ENCODE measurements around the gene SMIM20.
A peak's percentile ranks its signal among the peaks of the same experiment; 100 is the strongest.

SMIM20 gene

DNA sequence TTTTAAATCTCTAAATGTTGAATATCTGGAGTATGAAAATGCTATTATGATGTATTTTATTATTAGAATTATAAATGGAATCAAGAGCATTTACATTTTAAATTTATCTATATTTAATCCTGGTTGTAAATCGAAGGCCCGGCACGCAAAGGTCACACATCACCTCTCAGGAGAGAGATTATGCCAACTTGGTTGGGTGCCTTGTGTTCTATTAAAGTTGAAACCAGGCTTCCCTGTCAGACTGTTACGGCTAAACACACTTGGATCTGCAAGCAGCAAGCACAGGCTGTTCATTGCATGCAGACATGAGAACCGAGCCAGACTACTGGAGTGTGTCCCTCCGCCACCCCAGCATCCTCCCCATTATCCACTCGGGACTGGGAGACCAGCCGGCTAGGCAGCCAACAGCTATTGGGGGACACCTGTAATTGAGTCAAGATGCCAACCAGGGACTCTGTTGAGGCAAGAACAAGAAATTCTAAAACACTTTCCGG lies 34.9 kb upstream of the SMIM20 start:
- Histone ChIP-seq H3K9me3 (ENCODE audit: control insufficient read depth in 2 of 2, low read length in 2 of 2) (no peaks in the 10 kb centered on the region), H3K9ac (ENCODE audit: low read depth in 1 of 2, low read length in 2 of 2) (no peak overlapping the region), H3K27ac (ENCODE audit: low read depth in 2 of 2, low read length in 2 of 2) (peak overlapping the region in 1 of 2 donors; percentile 53), H3K4me1 (ENCODE audit: control insufficient read depth in 2 of 2, insufficient read depth in 2 of 2, low read length in 2 of 2) (no peaks in the 10 kb centered on the region), H3K4me3 (ENCODE audit: low read length in 2 of 2) (no peak overlapping the region), H3K36me3 (ENCODE audit: control insufficient read depth in 2 of 2, insufficient read depth in 2 of 2, low read length in 2 of 2) (no peaks in the 10 kb centered on the region), H3K27me3 (ENCODE audit: control insufficient read depth in 2 of 2, insufficient read depth in 2 of 2, low read length in 2 of 2) (no peaks in the 10 kb centered on the region)

DNA sequence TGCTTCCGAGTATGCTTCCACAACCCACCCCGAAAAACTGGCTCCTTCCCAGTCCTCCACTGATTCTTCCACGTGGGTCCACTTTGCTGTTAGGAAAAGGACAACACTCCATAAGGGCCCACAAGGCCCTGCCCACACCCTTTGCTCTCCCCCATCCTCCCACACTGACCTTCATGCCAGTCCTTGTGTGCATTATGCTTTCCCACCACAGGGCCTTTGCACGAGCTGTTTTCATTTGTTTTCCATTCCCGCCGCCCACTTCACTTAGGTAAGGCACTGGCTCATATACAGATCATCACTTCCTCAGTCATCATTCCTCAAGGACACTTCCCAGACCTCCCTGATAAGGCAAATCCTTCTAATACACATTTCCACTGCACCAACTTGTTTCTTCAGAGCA lies 34.4 kb upstream of the SMIM20 start:
- no peaks in the 10 kb centered on the region for H3K9me3 ChIP-seq (ENCODE audit: control insufficient read depth in 2 of 2, low read length in 2 of 2)
- H3K9ac ChIP-seq (ENCODE audit: low read depth in 1 of 2, low read length in 2 of 2), result no peak overlapping the region
- H3K27ac ChIP-seq (ENCODE audit: low read depth in 2 of 2, low read length in 2 of 2), result peak overlapping the region in 1 of 2 donors; percentile 53
- H3K4me1 ChIP-seq (ENCODE audit: control insufficient read depth in 2 of 2, insufficient read depth in 2 of 2, low read length in 2 of 2), result no peaks in the 10 kb centered on the region
- H3K27me3 ChIP-seq (ENCODE audit: control insufficient read depth in 2 of 2, insufficient read depth in 2 of 2, low read length in 2 of 2), result no peaks in the 10 kb centered on the region
- H3K4me3 ChIP-seq (ENCODE audit: low read length in 2 of 2), result no peak overlapping the region
- no peaks in the 10 kb centered on the region for H3K36me3 ChIP-seq (ENCODE audit: control insufficient read depth in 2 of 2, insufficient read depth in 2 of 2, low read length in 2 of 2)

GRCh38 chr4:25879991-25880651 lies 33.9 kb upstream of the SMIM20 start:
- Histone ChIP-seq H3K9me3 (ENCODE audit: control insufficient read depth in 2 of 2, low read length in 2 of 2) (no peaks in the 10 kb centered on the region), H3K4me3 (ENCODE audit: low read length in 2 of 2) (no peak overlapping the region), H3K9ac (ENCODE audit: low read depth in 1 of 2, low read length in 2 of 2) (no peak overlapping the region), H3K4me1 (ENCODE audit: control insufficient read depth in 2 of 2, insufficient read depth in 2 of 2, low read length in 2 of 2) (no peaks in the 10 kb centered on the region), H3K36me3 (ENCODE audit: control insufficient read depth in 2 of 2, insufficient read depth in 2 of 2, low read length in 2 of 2) (no peaks in the 10 kb centered on the region), H3K27me3 (ENCODE audit: control insufficient read depth in 2 of 2, insufficient read depth in 2 of 2, low read length in 2 of 2) (no peaks in the 10 kb centered on the region), H3K27ac (ENCODE audit: low read depth in 2 of 2, low read length in 2 of 2) (peak overlapping the region in 1 of 2 donors; percentile 53)

GRCh38 chr4:25881193-25881592 lies 32.8 kb upstream of the SMIM20 start:
- H3K4me3 ChIP-seq (ENCODE audit: low read length in 2 of 2), result no peak overlapping the region
- H3K9ac ChIP-seq (ENCODE audit: low read depth in 1 of 2, low read length in 2 of 2), result no peak overlapping the region
- no peak overlapping the region for H3K27ac ChIP-seq (ENCODE audit: low read depth in 2 of 2, low read length in 2 of 2)
- H3K27me3 ChIP-seq (ENCODE audit: control insufficient read depth in 2 of 2, insufficient read depth in 2 of 2, low read length in 2 of 2), result no peaks in the 10 kb centered on the region
- no peaks in the 10 kb centered on the region for H3K4me1 ChIP-seq (ENCODE audit: control insufficient read depth in 2 of 2, insufficient read depth in 2 of 2, low read length in 2 of 2)
- H3K36me3 ChIP-seq (ENCODE audit: control insufficient read depth in 2 of 2, insufficient read depth in 2 of 2, low read length in 2 of 2), result no peaks in the 10 kb centered on the region
- H3K9me3 ChIP-seq (ENCODE audit: control insufficient read depth in 2 of 2, low read length in 2 of 2), result no peaks in the 10 kb centered on the region

DNA sequence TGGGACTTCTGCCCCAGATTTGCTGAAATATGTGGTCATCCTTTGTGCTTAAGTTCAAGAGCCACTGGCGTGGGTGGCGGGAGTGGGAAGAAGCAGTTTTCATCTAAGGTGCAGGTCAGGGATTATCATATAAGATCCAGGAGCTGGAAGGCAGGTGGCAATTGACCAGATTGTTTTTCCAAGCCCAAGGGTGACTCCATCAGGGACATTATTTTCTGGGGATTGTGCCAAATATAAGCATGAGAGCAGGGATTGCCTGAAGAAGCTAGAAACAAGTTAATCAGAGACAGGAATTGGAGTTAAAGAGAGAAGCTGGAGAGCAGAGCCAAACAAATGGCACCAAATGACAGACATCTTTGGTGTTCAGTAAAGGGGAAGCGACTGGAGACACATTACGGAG lies 31.8 kb upstream of the SMIM20 start:
- Histone ChIP-seq H3K4me3 (ENCODE audit: low read length in 2 of 2) (no peak overlapping the region), H3K27me3 (ENCODE audit: control insufficient read depth in 2 of 2, insufficient read depth in 2 of 2, low read length in 2 of 2) (no peaks in the 10 kb centered on the region), H3K9ac (ENCODE audit: low read depth in 1 of 2, low read length in 2 of 2) (no peak overlapping the region), H3K36me3 (ENCODE audit: control insufficient read depth in 2 of 2, insufficient read depth in 2 of 2, low read length in 2 of 2) (no peaks in the 10 kb centered on the region), H3K9me3 (ENCODE audit: control insufficient read depth in 2 of 2, low read length in 2 of 2) (no peaks in the 10 kb centered on the region), H3K27ac (ENCODE audit: low read depth in 2 of 2, low read length in 2 of 2) (no peak overlapping the region), H3K4me1 (ENCODE audit: control insufficient read depth in 2 of 2, insufficient read depth in 2 of 2, low read length in 2 of 2) (no peaks in the 10 kb centered on the region)

DNA sequence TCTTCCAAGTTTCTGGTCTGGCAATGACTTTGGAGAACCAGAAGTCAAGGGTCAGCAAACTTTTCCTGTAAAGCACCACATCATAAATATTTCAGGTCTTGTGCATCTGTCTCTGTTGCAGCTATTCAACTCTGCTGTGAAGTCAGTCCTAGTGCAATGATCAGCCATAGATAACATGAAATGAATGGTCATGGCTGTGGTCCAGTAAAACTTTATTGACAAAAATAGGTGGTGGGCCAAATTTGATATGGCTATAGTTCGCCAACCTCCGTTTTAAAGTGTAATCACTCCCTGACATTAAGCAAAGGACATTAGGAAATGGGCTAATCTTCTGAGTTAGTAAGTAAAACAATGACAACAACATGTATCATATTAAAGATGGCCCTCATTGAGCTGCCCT lies 30.5 kb upstream of the SMIM20 start:
- H3K9ac ChIP-seq (ENCODE audit: low read depth in 1 of 2, low read length in 2 of 2), result no peak overlapping the region

GRCh38 chr4:25884031-25884782 lies 29.8 kb upstream of the SMIM20 start:
- no peaks in the 10 kb centered on the region for H3K27me3 ChIP-seq (ENCODE audit: control insufficient read depth in 2 of 2, insufficient read depth in 2 of 2, low read length in 2 of 2)
- no peaks in the 10 kb centered on the region for H3K36me3 ChIP-seq (ENCODE audit: control insufficient read depth in 2 of 2, insufficient read depth in 2 of 2, low read length in 2 of 2)
- H3K4me1 ChIP-seq (ENCODE audit: control insufficient read depth in 2 of 2, insufficient read depth in 2 of 2, low read length in 2 of 2), result no peaks in the 10 kb centered on the region
- no peak overlapping the region for H3K4me3 ChIP-seq (ENCODE audit: low read length in 2 of 2)
- no peak overlapping the region for H3K9ac ChIP-seq (ENCODE audit: low read depth in 1 of 2, low read length in 2 of 2)
- no peak overlapping the region for H3K27ac ChIP-seq (ENCODE audit: low read depth in 2 of 2, low read length in 2 of 2)
- no peaks in the 10 kb centered on the region for H3K9me3 ChIP-seq (ENCODE audit: control insufficient read depth in 2 of 2, low read length in 2 of 2)

More for the DNA sequence above, 30.5 kb upstream of the SMIM20 start:
- H3K36me3 ChIP-seq (ENCODE audit: control insufficient read depth in 2 of 2, insufficient read depth in 2 of 2, low read length in 2 of 2), result no peaks in the 10 kb centered on the region
- no peak overlapping the region for H3K27ac ChIP-seq (ENCODE audit: low read depth in 2 of 2, low read length in 2 of 2)
- H3K9me3 ChIP-seq (ENCODE audit: control insufficient read depth in 2 of 2, low read length in 2 of 2), result no peaks in the 10 kb centered on the region
- H3K27me3 ChIP-seq (ENCODE audit: control insufficient read depth in 2 of 2, insufficient read depth in 2 of 2, low read length in 2 of 2), result no peaks in the 10 kb centered on the region
- H3K4me1 ChIP-seq (ENCODE audit: control insufficient read depth in 2 of 2, insufficient read depth in 2 of 2, low read length in 2 of 2), result no peaks in the 10 kb centered on the region
- H3K4me3 ChIP-seq (ENCODE audit: low read length in 2 of 2), result no peak overlapping the region

GRCh38 chr4:25888781-25889180 lies 25.2 kb upstream of the SMIM20 start:
- no peak overlapping the region for H3K27ac ChIP-seq (ENCODE audit: low read depth in 2 of 2, low read length in 2 of 2)
- no peak overlapping the region for H3K9ac ChIP-seq (ENCODE audit: low read depth in 1 of 2, low read length in 2 of 2)
- H3K4me1 ChIP-seq (ENCODE audit: control insufficient read depth in 2 of 2, insufficient read depth in 2 of 2, low read length in 2 of 2), result no peaks in the 10 kb centered on the region
- H3K36me3 ChIP-seq (ENCODE audit: control insufficient read depth in 2 of 2, insufficient read depth in 2 of 2, low read length in 2 of 2), result no peaks in the 10 kb centered on the region
- H3K9me3 ChIP-seq (ENCODE audit: control insufficient read depth in 2 of 2, low read length in 2 of 2), result no peaks in the 10 kb centered on the region
- no peak overlapping the region for H3K4me3 ChIP-seq (ENCODE audit: low read length in 2 of 2)
- H3K27me3 ChIP-seq (ENCODE audit: control insufficient read depth in 2 of 2, insufficient read depth in 2 of 2, low read length in 2 of 2), result no peaks in the 10 kb centered on the region

GRCh38 chr4:25889589-25890503 lies 24.2 kb upstream of the SMIM20 start:
- H3K4me3 ChIP-seq (ENCODE audit: low read length in 2 of 2), result no peak overlapping the region
- H3K27me3 ChIP-seq (ENCODE audit: control insufficient read depth in 2 of 2, insufficient read depth in 2 of 2, low read length in 2 of 2), result no peaks in the 10 kb centered on the region
- no peak overlapping the region for H3K27ac ChIP-seq (ENCODE audit: low read depth in 2 of 2, low read length in 2 of 2)
- H3K9me3 ChIP-seq (ENCODE audit: control insufficient read depth in 2 of 2, low read length in 2 of 2), result no peaks in the 10 kb centered on the region
- H3K9ac ChIP-seq (ENCODE audit: low read depth in 1 of 2, low read length in 2 of 2), result no peak overlapping the region
- H3K36me3 ChIP-seq (ENCODE audit: control insufficient read depth in 2 of 2, insufficient read depth in 2 of 2, low read length in 2 of 2), result no peaks in the 10 kb centered on the region
- no peaks in the 10 kb centered on the region for H3K4me1 ChIP-seq (ENCODE audit: control insufficient read depth in 2 of 2, insufficient read depth in 2 of 2, low read length in 2 of 2)

Data from mucosa of rectum (tissue), 2 donors.